Neural cell (in vitro differentiated cells): ENCODE data around the gene STXBP5.

Experiments used
- EP300 ChIP-seq: fragments of 450-650 bp; conservative IDR thresholded peaks from 2 replicates; pipeline ENCODE4 v1.6.1; 2014; ENCODE audit warnings: antibody characterized with exemption, mild to moderate bottlenecking, moderate library complexity; ENCODE audit not compliant: poor library complexity, severe bottlenecking
- EZH2 ChIP-seq: fragments of 200-600, 300-800 bp; shearing (Covaris generic), sonication (generic); IDR thresholded peaks from 2 replicates; pipeline ENCODE4 v1.6.1; 2014; ENCODE audit warnings: antibody characterized with exemption, low read length, borderline replicate concordance, mild to moderate bottlenecking; ENCODE audit not compliant: insufficient read depth, poor library complexity, severe bottlenecking
- MXI1 ChIP-seq: fragments of 450-650 bp; conservative IDR thresholded peaks from 2 replicates; pipeline ENCODE4 v1.6.1; 2014; ENCODE audit warnings: antibody characterized with exemption, mild to moderate bottlenecking; ENCODE audit not compliant: poor library complexity, severe bottlenecking
- POLR2AphosphoS5 ChIP-seq: IDR thresholded peaks from 2 replicates; pipeline ENCODE4 v1.6.1; 2012
- SMC3 ChIP-seq: fragments of 450-650 bp; conservative IDR thresholded peaks from 2 replicates; pipeline ENCODE4 v1.6.1; 2014; ENCODE audit warnings: antibody characterized with exemption, mild to moderate bottlenecking, moderate library complexity; ENCODE audit not compliant: poor library complexity
- TAF1 ChIP-seq: IDR thresholded peaks from 2 replicates; pipeline ENCODE4 v1.6.1; 2012; ENCODE audit warnings: low read depth
- TF ChIP-seq, protein P1 (sequence below): fragments of 450-650 bp; IDR thresholded peaks from 2 replicates; pipeline ENCODE4 v1.5.1; 2014; ENCODE audit warnings: antibody characterized with exemption, mild to moderate bottlenecking, moderate library complexity; ENCODE audit not compliant: poor library complexity, severe bottlenecking
- TF ChIP-seq, protein P2 (sequence below): IDR thresholded peaks from 2 replicates; pipeline ENCODE4 v1.6.1; 2012; ENCODE audit warnings: borderline replicate concordance

DNA sequence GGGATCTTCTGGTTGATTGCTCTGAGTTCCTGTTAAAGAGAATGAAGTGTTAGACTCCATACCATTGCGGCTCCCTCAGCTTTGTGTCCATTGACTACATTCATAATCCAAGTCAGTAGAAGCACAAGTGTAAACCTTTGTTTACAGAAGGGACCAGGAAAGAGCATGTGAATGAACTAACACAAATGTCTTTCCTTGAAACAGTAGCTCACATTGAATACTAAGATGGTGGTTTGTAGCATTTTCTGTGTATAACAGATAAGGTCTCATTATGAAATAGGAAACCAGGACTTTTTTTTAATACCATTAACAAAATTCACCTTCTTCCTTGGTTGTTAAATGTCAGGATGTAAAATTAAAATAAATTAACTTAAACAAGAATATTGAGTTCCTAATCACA is 8.4 kb downstream of the STXBP5 start:
- TF ChIP-seq, protein P1, sequence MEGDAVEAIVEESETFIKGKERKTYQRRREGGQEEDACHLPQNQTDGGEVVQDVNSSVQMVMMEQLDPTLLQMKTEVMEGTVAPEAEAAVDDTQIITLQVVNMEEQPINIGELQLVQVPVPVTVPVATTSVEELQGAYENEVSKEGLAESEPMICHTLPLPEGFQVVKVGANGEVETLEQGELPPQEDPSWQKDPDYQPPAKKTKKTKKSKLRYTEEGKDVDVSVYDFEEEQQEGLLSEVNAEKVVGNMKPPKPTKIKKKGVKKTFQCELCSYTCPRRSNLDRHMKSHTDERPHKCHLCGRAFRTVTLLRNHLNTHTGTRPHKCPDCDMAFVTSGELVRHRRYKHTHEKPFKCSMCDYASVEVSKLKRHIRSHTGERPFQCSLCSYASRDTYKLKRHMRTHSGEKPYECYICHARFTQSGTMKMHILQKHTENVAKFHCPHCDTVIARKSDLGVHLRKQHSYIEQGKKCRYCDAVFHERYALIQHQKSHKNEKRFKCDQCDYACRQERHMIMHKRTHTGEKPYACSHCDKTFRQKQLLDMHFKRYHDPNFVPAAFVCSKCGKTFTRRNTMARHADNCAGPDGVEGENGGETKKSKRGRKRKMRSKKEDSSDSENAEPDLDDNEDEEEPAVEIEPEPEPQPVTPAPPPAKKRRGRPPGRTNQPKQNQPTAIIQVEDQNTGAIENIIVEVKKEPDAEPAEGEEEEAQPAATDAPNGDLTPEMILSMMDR = no peak
- no peak for TF ChIP-seq POLR2AphosphoS5
- TF ChIP-seq EP300 = no peak
- TF ChIP-seq TAF1 = no peak
- no peak for TF ChIP-seq EZH2
- TF ChIP-seq, protein P2, sequence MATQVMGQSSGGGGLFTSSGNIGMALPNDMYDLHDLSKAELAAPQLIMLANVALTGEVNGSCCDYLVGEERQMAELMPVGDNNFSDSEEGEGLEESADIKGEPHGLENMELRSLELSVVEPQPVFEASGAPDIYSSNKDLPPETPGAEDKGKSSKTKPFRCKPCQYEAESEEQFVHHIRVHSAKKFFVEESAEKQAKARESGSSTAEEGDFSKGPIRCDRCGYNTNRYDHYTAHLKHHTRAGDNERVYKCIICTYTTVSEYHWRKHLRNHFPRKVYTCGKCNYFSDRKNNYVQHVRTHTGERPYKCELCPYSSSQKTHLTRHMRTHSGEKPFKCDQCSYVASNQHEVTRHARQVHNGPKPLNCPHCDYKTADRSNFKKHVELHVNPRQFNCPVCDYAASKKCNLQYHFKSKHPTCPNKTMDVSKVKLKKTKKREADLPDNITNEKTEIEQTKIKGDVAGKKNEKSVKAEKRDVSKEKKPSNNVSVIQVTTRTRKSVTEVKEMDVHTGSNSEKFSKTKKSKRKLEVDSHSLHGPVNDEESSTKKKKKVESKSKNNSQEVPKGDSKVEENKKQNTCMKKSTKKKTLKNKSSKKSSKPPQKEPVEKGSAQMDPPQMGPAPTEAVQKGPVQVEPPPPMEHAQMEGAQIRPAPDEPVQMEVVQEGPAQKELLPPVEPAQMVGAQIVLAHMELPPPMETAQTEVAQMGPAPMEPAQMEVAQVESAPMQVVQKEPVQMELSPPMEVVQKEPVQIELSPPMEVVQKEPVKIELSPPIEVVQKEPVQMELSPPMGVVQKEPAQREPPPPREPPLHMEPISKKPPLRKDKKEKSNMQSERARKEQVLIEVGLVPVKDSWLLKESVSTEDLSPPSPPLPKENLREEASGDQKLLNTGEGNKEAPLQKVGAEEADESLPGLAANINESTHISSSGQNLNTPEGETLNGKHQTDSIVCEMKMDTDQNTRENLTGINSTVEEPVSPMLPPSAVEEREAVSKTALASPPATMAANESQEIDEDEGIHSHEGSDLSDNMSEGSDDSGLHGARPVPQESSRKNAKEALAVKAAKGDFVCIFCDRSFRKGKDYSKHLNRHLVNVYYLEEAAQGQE = no peak
- TF ChIP-seq MXI1 = no peak
- TF ChIP-seq SMC3 = no peak
